HS-5 (cell line): ENCODE data around the gene TTC39B.
A peak's percentile ranks its signal among the peaks of the same experiment; 100 is the strongest.

Experiments
- DNase-seq: peaks from one replicate; pipeline ENCODE4 v3.0.0-alpha.2; 2012; ENCODE audit warnings: low read depth

TTC39B gene

DNA sequence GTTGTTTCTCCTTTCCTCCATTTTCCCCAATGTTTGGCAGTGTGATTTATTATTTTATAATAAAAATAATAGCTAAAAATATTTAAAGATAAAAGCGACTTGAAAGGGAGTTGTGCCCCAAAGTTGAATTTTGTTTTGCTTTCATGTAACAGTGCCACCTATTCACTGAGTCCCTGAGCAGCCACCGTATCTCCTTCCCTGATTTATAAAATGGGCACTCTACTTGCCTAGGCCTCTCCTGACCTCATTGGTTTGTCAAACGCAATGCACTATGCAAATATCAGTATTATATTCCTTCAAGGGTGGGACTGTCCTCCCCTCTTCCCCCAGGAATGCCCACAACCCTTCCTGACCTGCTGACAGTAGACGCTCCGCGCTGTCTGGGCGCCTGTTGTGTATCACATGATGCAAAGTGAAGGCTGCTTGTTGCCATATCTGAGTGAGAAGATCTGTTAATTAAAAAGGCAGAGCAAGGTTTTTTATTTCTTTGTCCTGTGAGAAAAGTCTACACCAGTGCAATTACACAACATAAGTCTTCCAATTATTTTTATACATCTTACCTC, 81.4 kb downstream of the TTC39B start:
- DNase-seq = no peak

DNA sequence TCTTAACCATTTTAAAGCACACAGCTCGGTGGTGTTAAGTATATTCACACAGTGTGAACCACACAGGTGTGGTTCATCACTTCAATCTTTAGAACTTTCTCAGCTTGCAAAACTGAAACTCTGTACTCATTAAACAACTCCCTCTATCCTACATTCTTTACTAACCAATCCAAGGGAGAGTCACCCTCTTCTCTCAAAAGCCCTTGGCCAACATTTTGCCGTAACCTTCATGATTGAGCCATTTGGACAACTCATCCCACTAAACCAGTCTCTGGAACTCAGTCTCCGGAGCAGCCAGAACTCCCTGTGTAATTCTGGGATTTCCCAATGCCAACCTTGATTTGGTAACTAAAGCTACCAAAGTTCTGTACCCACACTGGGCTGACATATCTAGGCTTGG, 84.7 kb downstream of the TTC39B start:
- no peak for DNase-seq

DNA sequence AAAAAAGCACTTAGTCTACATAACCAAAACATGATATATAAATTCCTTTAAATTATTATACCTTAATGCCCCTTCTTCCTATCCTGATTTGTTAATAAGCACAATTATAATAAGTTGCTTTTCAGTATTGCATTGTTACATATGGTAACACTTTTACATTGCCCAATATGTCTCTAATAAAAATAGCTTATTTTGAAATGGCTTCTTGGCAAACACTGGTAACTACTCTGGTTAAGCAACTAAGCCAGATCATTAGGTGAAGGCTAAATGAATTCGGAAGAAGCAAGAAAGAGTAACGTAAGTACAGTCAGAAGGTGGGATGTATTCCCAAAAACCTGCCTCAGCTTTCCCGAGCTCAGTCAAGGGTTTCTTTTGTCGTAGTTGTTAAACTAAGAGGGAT, 85.3 kb downstream of the TTC39B start:
- no peak for DNase-seq

- peak; percentile 35 for DNase-seq
Measured at GRCh38 chr9:15220658-15221318, 86.2 kb downstream of the TTC39B start.

DNA sequence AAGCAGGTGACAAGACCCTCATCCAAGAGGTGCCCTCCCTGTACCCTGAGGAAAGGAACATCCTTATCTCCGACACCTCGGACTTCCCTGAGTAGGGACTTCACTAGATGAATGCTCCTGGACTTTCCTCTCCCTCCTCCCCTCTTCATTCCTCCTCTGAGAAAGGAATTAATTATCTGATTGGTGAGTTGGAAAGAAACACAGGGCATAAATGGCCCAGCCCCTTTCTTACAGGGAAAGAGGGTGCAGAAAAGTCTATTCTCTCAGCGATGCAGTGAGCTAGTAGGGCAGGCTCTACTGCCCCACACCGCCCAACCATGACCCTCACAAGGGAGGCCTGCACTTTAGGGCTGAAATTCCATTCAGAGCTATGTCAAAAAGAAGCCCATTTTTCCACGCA, 87.5 kb downstream of the TTC39B start:
- no peak for DNase-seq

GRCh38 chr9:15218994-15219393, 88.0 kb downstream of the TTC39B start:
- no peak for DNase-seq

- DNase-seq = no peak
Measured at GRCh38 chr9:15213249-15213648, 93.8 kb downstream of the TTC39B start.

- no peak for DNase-seq
Measured at GRCh38 chr9:15211815-15212495, 95.1 kb downstream of the TTC39B start.

GRCh38 chr9:15211160-15211814, 95.7 kb downstream of the TTC39B start:
- peak; percentile 34 for DNase-seq

DNA sequence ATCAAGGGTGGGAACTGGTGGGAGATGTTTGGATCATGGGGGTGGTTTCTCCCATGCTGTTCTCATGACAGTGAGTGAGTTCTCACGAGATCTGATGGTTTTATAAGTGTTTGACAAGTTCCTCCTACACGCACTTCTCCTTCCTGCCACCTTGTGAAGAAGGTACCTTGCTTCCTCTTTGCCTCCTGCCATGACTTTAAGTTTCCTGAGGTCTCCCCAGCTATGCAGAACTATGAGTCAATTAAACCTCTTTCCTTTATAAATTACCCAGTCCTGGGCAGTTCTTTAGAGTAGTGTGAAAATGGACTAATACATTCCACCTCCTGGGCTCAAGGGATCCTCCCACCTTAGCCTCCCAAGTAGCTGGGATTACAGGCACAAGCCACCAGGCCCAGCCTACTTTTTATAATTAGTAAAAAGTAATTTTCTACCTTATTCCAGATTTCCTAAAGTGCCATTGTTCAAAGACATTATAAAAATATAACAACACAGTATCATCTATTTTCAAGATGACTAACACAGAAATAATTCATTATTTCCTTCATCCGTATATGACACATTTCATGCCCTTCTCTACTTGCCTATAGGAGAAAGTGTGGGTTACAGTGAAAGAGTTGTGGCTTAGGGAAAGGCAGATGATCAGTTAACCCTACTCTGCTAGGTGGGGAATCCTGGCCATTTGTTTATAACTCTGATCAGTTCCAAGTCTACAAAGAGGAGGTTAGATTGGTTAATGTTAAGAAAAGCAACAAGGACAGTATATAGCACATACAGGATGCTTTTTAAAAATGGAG, 99.9 kb downstream of the TTC39B start:
- DNase-seq = no peak

GRCh38 chr9:15205632-15206420, 101.2 kb downstream of the TTC39B start:
- DNase-seq = no peak

DNA sequence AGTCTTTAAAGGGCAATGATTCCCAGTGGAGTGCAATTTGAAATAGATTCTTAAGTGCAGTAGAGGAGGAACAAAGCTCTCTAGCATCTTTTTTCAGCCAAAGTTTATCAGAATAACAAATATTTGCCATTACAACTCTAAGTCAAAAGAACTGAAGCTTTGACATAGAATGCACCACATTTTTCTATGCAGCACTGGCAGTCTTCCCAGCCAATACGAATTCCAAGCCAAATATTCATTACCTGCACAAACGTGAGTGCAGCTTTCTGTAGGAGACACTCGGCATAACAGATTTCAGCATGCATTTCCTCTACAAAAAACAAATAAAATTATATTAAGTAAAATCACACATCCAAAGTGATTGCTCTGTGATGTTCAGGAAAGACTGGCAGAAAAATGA, 103.4 kb downstream of the TTC39B start:
- DNase-seq = no peak

DNA sequence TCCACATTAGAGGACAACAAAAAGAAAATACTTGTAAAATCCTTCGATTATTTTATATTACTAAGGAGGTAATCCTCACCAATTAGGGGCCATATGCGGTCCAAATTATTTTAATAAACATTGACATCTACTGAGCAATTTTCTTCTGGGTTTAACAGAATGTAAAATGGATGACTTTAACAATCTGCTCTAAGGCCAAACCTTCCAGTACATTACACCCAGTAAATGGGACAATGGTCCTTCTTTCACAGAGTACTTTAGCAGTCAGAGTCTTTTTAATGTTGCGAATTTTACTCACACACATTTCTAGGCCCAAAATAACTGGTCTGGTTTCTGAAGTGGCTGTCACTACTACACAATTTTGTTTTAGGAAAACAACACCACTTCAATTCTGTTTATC, 106.9 kb downstream of the TTC39B start:
- no peak for DNase-seq

DNA sequence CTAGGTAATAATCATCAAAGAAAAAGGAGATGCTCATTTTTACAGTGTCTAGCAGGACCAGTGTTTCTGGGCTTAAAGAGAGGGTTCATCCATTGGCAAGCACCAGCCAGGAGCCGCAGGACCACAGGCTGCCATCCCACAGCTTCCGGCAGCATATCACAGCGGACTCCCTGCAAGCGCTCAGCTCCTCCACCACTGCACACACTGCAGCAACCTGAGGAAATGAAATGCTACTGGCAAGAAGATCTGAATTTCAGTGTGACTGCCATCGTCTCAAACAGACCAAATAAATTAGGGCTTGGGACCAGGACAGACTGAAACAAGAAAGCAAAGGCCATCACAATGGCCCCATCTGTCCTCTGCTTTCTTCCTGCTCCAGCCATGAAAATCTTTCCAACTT, 114.2 kb downstream of the TTC39B start:
- DNase-seq = no peak

DNA sequence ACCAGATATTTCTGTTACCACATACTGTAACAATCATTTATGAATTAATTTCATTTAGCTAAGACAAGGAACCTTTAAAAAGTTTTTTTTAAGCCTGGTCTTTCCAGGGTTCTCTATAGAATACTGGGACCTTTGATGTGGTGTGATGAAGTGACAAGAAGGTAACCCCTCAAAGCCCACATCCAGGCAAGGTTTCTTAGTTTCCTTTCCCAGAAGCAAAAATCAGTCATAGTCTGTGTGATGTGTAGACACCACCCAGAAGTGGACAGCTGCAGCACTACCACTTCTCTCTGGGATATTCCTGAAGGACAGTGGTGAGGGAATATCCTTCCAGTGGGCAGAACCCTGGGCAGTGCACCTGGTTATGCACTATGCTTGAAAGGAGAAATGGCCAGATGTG, 115.6 kb downstream of the TTC39B start:
- no peak for DNase-seq

GRCh38 chr9:15189481-15189880, 117.5 kb downstream of the TTC39B start:
- DNase-seq = no peak

DNA sequence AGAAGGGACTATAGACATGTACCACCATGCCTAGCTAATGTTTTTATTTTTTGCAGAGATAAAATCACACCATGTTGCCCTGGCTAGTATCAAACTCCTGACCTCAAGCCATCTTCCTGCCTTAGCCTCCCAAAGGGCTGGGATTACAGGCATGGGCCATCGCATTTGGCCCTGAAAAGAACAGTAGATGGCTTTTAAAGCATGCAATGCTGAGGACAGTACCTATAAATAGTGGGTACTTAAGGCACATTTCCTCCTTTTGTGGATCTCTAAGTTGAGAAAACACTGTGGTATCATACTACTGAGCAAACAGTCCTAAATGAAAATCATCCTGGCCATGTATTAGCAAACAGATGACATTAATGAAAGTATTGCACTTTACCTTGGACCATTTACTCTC, 119.4 kb downstream of the TTC39B start:
- DNase-seq = no peak

- no peak for DNase-seq
Measured at GRCh38 chr9:15182730-15183129, 124.3 kb downstream of the TTC39B start.

DNA sequence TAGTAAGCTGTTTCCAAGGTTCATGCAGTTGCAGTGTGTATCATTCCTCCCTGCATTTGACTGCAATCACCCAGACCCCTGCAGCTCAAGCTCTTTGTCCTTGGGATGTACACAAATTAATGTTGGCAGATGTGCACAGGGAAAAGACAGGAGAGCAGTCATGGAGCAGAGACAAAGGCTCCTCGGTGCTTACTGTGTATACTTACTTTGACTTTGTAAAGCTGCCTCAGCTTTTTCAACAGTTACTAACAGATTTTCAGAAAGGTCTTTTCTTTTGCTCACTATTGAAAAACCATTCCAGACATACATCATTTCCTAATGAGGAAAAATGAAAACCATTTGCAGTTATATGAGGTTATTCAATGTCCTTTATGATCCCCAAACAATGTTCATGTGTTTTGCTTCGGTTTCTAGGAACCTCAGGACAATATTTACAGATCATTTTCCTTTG, 124.9 kb downstream of the TTC39B start:
- no peak for DNase-seq

DNA sequence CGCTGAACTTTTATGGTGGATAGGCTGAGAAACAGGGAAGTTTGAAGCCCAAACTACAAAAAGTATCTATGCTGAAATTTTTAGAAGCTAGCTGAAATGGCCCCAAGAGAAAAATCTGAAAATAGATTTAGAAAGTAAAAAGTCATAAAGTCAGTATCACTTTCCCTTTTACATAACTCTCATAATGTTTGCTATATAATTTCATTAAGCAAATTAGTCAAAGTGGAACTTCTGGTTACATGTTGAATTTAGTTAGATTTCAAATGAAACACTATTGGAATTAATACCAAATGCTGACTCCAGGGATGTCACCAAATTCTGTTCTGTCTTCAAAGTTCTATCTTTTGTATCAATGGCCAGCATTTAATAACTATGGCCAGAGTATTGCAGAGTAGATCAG, 126.9 kb downstream of the TTC39B start:
- no peak for DNase-seq

DNA sequence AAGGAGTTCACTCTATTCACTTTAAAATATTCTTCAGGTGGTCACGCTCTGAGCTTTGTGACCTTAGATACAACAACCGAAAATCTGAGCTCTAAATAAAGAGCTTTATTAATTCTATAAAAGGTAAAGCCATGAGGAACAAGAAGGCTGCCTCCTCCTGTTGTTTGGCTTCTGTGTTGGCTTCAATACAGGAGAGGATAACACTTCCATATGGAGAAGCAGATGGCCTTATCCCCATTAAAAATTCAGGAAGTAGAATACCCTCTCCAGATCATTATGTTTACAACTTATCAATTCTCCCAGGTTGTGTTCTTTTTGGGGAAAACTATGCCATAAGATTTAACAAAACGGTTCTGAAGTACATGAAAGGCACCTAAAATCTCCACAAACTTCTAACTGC, 128.4 kb downstream of the TTC39B start:
- no peak for DNase-seq
